GM12878 (cell line): ENCODE results near the gene BRSK2. TPM values are rescaled to one million over a fixed set of nuclear protein-coding genes. Genes with fewer than 3 reads are reported as not detected.
A peak's percentile ranks its signal among the peaks of the same experiment; 100 is the strongest.

Experiments used
- ATF2 ChIP-seq: IDR thresholded peaks from 2 replicates; pipeline ENCODE4 v1.6.1; 2012; ENCODE audit warnings: low read length, inconsistent platforms
- NFYB ChIP-seq: IDR thresholded peaks from 2 replicates; pipeline ENCODE4 v1.6.1; 2011; ENCODE audit warnings: low read depth, mild to moderate bottlenecking, low read length, improper control_type of control experiment, moderate library complexity; ENCODE audit not compliant: insufficient read depth
- polyA plus RNA-seq, 11 experiments: library from polyadenylated mRNA; depleted of rRNA in 4 of 11; unstranded in 6 of 11; stranded (reverse) in 5 of 11; fragments of >200 nt; fragmentation: Nextera tagmentation in 4 of 11; fragmentation: Illumina TruSeq in 1 of 11; extraction: Ambion mirVana in 4 of 11; extraction: Trizol in 1 of 11; gene quantifications; 1 replicate in 1 of 11; 2 replicates in 10 of 11; pipeline versions ENCODE4 v1.2.1 to v1.2.3, GENCODE V29; 2011 to 2016; ENCODE audit warnings: inconsistent platforms in 2 of 11, missing spikeins in 2 of 11, low read depth in 1 of 11
- total RNA-seq, 4 experiments: library from RNA; depleted of rRNA in 3 of 4; stranded (reverse); fragments of >200 nt in 3 of 4; fragmentation: Illumina TruSeq in 1 of 4; extraction: Trizol in 1 of 4; gene quantifications; 2 replicates each; pipeline versions ENCODE4 v1.2.1 to v1.2.3, GENCODE V29; 2013 to 2021
- TF ChIP-seq, protein P1 (sequence below): IDR thresholded peaks from 2 replicates; pipeline ENCODE4 v1.6.1; 2012; ENCODE audit warnings: low read depth, low read length, improper control_type of control experiment
- TF ChIP-seq, protein P2 (sequence below): IDR thresholded peaks from 2 replicates; pipeline ENCODE4 v1.6.1; 2011; ENCODE audit warnings: mild to moderate bottlenecking, low read depth, low read length, moderate library complexity; ENCODE audit not compliant: insufficient replicate concordance
- TF ChIP-seq, protein P3 (sequence below): fragments of 450-650 bp; formaldehyde crosslinking; IDR thresholded peaks from 2 replicates; pipeline ENCODE4 v1.4.0; 2020; ENCODE audit warnings: mild to moderate bottlenecking, moderate library complexity

BRSK2 gene
- total and polyA plus RNA-seq, 10 of the 15 experiments (the other 5 are each of a cell fraction or from before 2014, with no cell fraction given): 0.13 TPM; not detected in 9

GRCh38 chr11:1442163-1442562 lies 52.4 kb downstream of the BRSK2 start (continued):
- TF ChIP-seq, protein P1, sequence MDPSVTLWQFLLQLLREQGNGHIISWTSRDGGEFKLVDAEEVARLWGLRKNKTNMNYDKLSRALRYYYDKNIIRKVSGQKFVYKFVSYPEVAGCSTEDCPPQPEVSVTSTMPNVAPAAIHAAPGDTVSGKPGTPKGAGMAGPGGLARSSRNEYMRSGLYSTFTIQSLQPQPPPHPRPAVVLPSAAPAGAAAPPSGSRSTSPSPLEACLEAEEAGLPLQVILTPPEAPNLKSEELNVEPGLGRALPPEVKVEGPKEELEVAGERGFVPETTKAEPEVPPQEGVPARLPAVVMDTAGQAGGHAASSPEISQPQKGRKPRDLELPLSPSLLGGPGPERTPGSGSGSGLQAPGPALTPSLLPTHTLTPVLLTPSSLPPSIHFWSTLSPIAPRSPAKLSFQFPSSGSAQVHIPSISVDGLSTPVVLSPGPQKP: no peak
- TF ChIP-seq, protein P2, sequence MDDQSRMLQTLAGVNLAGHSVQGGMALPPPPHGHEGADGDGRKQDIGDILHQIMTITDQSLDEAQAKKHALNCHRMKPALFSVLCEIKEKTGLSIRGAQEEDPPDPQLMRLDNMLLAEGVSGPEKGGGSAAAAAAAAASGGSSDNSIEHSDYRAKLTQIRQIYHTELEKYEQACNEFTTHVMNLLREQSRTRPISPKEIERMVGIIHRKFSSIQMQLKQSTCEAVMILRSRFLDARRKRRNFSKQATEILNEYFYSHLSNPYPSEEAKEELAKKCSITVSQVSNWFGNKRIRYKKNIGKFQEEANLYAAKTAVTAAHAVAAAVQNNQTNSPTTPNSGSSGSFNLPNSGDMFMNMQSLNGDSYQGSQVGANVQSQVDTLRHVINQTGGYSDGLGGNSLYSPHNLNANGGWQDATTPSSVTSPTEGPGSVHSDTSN: no peak
- TF ChIP-seq ATF2 (peak; percentile 64), NFYB (peak; percentile 37; the same call in 1 of the 2 replicates)
- TF ChIP-seq, protein P3, sequence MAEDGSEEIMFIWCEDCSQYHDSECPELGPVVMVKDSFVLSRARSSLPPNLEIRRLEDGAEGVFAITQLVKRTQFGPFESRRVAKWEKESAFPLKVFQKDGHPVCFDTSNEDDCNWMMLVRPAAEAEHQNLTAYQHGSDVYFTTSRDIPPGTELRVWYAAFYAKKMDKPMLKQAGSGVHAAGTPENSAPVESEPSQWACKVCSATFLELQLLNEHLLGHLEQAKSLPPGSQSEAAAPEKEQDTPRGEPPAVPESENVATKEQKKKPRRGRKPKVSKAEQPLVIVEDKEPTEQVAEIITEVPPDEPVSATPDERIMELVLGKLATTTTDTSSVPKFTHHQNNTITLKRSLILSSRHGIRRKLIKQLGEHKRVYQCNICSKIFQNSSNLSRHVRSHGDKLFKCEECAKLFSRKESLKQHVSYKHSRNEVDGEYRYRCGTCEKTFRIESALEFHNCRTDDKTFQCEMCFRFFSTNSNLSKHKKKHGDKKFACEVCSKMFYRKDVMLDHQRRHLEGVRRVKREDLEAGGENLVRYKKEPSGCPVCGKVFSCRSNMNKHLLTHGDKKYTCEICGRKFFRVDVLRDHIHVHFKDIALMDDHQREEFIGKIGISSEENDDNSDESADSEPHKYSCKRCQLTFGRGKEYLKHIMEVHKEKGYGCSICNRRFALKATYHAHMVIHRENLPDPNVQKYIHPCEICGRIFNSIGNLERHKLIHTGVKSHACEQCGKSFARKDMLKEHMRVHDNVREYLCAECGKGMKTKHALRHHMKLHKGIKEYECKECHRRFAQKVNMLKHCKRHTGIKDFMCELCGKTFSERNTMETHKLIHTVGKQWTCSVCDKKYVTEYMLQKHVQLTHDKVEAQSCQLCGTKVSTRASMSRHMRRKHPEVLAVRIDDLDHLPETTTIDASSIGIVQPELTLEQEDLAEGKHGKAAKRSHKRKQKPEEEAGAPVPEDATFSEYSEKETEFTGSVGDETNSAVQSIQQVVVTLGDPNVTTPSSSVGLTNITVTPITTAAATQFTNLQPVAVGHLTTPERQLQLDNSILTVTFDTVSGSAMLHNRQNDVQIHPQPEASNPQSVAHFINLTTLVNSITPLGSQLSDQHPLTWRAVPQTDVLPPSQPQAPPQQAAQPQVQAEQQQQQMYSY (CRISPR knock-in tag): no peak
- TF ChIP-seq, all 136 proteins: peak for 3
